OCI-LY3 (cell line): ENCODE data around the gene EYA2.

Source experiments
- EZH2phosphoT487 ChIP-seq: fragments of 200-600 bp; shearing (Covaris generic); IDR thresholded peaks from 2 replicates; pipeline ENCODE4 v1.6.1; 2018; ENCODE audit warnings: antibody characterized with exemption, mixed run types, low read depth
- TF ChIP-seq, protein P1 (sequence below): fragments of 200-600, 300-600 bp; sonication (generic); IDR thresholded peaks from 2 replicates; pipeline ENCODE4 v1.5.1; 2014; ENCODE audit warnings: antibody characterized with exemption, low read length, low read depth

DNA sequence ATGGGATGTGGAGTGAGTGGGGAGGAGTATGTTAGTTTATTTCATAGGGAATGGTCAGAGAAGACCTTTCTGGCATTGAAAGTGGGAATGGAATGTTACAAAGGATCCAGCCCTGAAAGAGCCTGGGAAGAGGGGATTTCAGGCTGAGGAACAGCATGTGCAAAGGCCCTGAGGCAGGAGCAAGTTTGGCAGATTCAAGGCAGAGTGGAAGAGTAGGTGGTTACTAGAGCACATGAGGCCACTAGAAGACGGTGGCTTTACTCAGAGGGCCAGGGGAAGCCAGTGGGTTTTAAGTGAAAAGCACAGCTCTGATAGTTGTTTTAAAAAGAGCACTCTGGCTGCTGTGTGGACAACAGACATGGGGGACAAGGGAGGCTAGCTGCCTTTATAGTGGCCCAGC is 234.7 kb downstream of the EYA2 start:
- TF ChIP-seq, protein P1, sequence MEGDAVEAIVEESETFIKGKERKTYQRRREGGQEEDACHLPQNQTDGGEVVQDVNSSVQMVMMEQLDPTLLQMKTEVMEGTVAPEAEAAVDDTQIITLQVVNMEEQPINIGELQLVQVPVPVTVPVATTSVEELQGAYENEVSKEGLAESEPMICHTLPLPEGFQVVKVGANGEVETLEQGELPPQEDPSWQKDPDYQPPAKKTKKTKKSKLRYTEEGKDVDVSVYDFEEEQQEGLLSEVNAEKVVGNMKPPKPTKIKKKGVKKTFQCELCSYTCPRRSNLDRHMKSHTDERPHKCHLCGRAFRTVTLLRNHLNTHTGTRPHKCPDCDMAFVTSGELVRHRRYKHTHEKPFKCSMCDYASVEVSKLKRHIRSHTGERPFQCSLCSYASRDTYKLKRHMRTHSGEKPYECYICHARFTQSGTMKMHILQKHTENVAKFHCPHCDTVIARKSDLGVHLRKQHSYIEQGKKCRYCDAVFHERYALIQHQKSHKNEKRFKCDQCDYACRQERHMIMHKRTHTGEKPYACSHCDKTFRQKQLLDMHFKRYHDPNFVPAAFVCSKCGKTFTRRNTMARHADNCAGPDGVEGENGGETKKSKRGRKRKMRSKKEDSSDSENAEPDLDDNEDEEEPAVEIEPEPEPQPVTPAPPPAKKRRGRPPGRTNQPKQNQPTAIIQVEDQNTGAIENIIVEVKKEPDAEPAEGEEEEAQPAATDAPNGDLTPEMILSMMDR: no peak
- no peak for TF ChIP-seq EZH2phosphoT487
